ENCODE measurements around the gene TNFSF18. TPM values are rescaled to one million over a fixed set of nuclear protein-coding genes. Genes with fewer than 3 reads are reported as not detected.

Gene TNFSF18
- total and polyA plus RNA-seq, 2 experiments from 2014 or later = 0.13 TPM; not detected in 1

- Histone ChIP-seq H3K4me2 (no peak overlapping the region), H3K27ac (no peak overlapping the region), H3K4me3 (no peak overlapping the region), H2AFZ (no peak overlapping the region), H3K9me2 (replicated peaks; ENCODE audit: insufficient read depth) (no peaks in the 10 kb centered on the region), H3K9me3 (ENCODE audit: low read depth) (no peaks in the 10 kb centered on the region), H3K27me3 (no peaks in the 10 kb centered on the region), H3K79me2 (no peaks in the 10 kb centered on the region), H4K20me1 (ENCODE audit: insufficient read depth, poor library complexity, severe bottlenecking) (no peaks in the 10 kb centered on the region), H3K4me1 (ENCODE audit: insufficient read depth) (no peaks in the 10 kb centered on the region), H3K36me3 (replicated peaks; ENCODE audit: insufficient read depth, low read depth) (no peaks in the 10 kb centered on the region)
- 81% methylated on average over 2 of the region's 2 CpGs for WGBS (ENCODE audit: low lambda C conversion rate, missing lambda C conversion rate)
- no peak for DNase-seq (ENCODE audit: low spot score)
- TF ChIP-seq EZH2 (IDR thresholded peaks at IDR 0.05; ENCODE audit: borderline replicate concordance) = no peak
- TF ChIP-seq CTCF (IDR thresholded peaks at IDR 0.05; ENCODE audit: poor library complexity) = no peak
- no peak for TF ChIP-seq EZH2phosphoT487 (IDR thresholded peaks at IDR 0.05; ENCODE audit: low read depth, severe bottlenecking, unreplicated experiment)
Observed at GRCh38 chr1:172993640-172994039, 57.1 kb downstream of the TNFSF18 start.

GRCh38 chr1:172991674-172992400 is 58.9 kb downstream of the TNFSF18 start:
- WGBS (ENCODE audit: low lambda C conversion rate, missing lambda C conversion rate) = 81% methylated on average over 1 of the region's 1 CpG
- DNase-seq (ENCODE audit: low spot score) = no peak
- Histone ChIP-seq H3K9me2 (replicated peaks; ENCODE audit: insufficient read depth) (no peaks in the 10 kb centered on the region), H4K20me1 (ENCODE audit: insufficient read depth, poor library complexity, severe bottlenecking) (no peaks in the 10 kb centered on the region), H2AFZ (no peak overlapping the region), H3K9me3 (ENCODE audit: low read depth) (no peaks in the 10 kb centered on the region), H3K4me2 (no peak overlapping the region), H3K79me2 (no peaks in the 10 kb centered on the region), H3K4me1 (ENCODE audit: insufficient read depth) (no peaks in the 10 kb centered on the region), H3K27me3 (no peaks in the 10 kb centered on the region), H3K36me3 (replicated peaks; ENCODE audit: insufficient read depth, low read depth) (no peaks in the 10 kb centered on the region), H3K4me3 (no peak overlapping the region), H3K27ac (peak overlapping the region; percentile 27)
- TF ChIP-seq CTCF (IDR thresholded peaks at IDR 0.05; ENCODE audit: poor library complexity) (no peak), EZH2 (IDR thresholded peaks at IDR 0.05; ENCODE audit: borderline replicate concordance) (no peak), EZH2phosphoT487 (IDR thresholded peaks at IDR 0.05; ENCODE audit: low read depth, severe bottlenecking, unreplicated experiment) (no peak)

GRCh38 chr1:172990598-172991215 is 60.0 kb downstream of the TNFSF18 start:
- H4K20me1 ChIP-seq (ENCODE audit: insufficient read depth, poor library complexity, severe bottlenecking) = no peaks in the 10 kb centered on the region
- H3K9me2 ChIP-seq (replicated peaks; ENCODE audit: insufficient read depth) = no peaks in the 10 kb centered on the region
- H3K79me2 ChIP-seq = no peaks in the 10 kb centered on the region
- H3K9me3 ChIP-seq (ENCODE audit: low read depth) = no peaks in the 10 kb centered on the region
- H3K27ac ChIP-seq = no peak overlapping the region
- WGBS (ENCODE audit: low lambda C conversion rate, missing lambda C conversion rate) = 92% methylated on average over 3 of the region's 3 CpGs
- H3K36me3 ChIP-seq (replicated peaks; ENCODE audit: insufficient read depth, low read depth) = no peaks in the 10 kb centered on the region
- no peak overlapping the region for H3K4me3 ChIP-seq
- H3K4me2 ChIP-seq = no peak overlapping the region
- no peaks in the 10 kb centered on the region for H3K4me1 ChIP-seq (ENCODE audit: insufficient read depth)
- no peak for DNase-seq (ENCODE audit: low spot score)
- no peak for TF ChIP-seq EZH2 (IDR thresholded peaks at IDR 0.05; ENCODE audit: borderline replicate concordance)
- no peak for TF ChIP-seq EZH2phosphoT487 (IDR thresholded peaks at IDR 0.05; ENCODE audit: low read depth, severe bottlenecking, unreplicated experiment)
- TF ChIP-seq CTCF (IDR thresholded peaks at IDR 0.05; ENCODE audit: poor library complexity) = no peak
- H2AFZ ChIP-seq = no peak overlapping the region
- no peaks in the 10 kb centered on the region for H3K27me3 ChIP-seq

Other genes starting within 250 kb of the TNFSF18 start
- gene TNFSF4, start 156.4 kb upstream of the TNFSF18 start, total RNA-seq = 2.6 and 3.9 TPM in 2 replicates
- gene TNFSF4, start 156.4 kb upstream of the TNFSF18 start, polyA plus RNA-seq = 0.80 and 1.9 TPM in 2 replicates